ENCODE data around the gene PLET1.

GRCh38 chr11:112228706-112229105, 32.0 kb downstream of the PLET1 start:
- no peak for TF ChIP-seq ZNF274 (IDR thresholded peaks at IDR 0.05; ENCODE audit: low read depth, low read length)
- no peak for TF ChIP-seq SUZ12 (IDR thresholded peaks at IDR 0.05; ENCODE audit: extremely low read depth, insufficient read depth, insufficient read length)
